Measurements from ENCODE around the gene SAP30L.

DNA sequence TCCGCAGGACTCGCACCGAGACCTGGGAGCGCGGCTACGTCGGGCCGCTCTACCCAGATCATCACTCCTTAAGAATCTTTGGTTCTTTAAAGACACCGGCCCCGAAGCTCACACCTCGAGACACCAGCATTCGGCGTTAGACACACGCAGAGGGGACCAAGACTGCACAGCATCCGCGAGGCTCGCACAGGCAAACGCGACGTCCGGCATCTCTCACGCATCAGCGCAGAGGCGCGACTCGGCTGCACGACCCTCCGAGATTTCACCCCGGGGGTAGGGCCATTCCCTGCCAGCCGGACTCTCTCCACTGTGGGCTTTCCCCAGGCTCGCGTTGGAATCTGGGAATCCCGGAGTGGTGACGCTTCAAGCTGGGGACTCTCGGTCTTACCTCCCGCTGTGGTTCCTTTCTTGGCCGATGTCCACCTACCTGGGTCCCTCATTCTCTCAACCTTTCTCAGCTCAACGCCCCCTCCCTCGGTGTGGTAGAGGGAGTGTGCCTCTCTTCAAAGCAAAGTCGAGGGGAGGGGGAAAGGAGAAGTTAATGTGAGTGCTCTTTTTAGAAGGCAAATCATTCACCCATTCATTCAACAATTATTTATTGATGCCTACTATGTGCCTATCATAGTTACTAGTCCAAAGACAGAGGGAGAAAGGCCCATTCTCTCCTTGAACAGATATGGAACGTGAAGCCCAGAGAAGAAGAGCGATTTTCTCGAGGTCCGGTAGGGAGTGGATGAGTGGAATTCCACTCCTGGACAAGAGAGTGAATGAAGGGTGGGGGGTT lies 33.6 kb downstream of the SAP30L start:
- TF ChIP-seq, protein P1, sequence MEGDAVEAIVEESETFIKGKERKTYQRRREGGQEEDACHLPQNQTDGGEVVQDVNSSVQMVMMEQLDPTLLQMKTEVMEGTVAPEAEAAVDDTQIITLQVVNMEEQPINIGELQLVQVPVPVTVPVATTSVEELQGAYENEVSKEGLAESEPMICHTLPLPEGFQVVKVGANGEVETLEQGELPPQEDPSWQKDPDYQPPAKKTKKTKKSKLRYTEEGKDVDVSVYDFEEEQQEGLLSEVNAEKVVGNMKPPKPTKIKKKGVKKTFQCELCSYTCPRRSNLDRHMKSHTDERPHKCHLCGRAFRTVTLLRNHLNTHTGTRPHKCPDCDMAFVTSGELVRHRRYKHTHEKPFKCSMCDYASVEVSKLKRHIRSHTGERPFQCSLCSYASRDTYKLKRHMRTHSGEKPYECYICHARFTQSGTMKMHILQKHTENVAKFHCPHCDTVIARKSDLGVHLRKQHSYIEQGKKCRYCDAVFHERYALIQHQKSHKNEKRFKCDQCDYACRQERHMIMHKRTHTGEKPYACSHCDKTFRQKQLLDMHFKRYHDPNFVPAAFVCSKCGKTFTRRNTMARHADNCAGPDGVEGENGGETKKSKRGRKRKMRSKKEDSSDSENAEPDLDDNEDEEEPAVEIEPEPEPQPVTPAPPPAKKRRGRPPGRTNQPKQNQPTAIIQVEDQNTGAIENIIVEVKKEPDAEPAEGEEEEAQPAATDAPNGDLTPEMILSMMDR (IDR thresholded peaks at IDR 0.05): no peak
- no peak for TF ChIP-seq POLR2A (IDR thresholded peaks at IDR 0.05)
